Hepatocyte (in vitro differentiated cells): ENCODE results near the gene CCDC138. TPM values are rescaled to one million over a fixed set of nuclear protein-coding genes. Genes with fewer than 3 reads are reported as not detected.
"Not testable (repeated sequence)": the region's sequence is repeated elsewhere in the genome, so short reads cannot be mapped to it uniquely, and the experiment has no call there.

Experiments used
- DNase-seq: peaks from one replicate; pipeline ENCODE4 v3.0.0-alpha.2; 2016; ENCODE audit warnings: low spot score
- H2AFZ ChIP-seq: fragments of 200-600 bp; sonication (generic); 2 replicates; pipeline ENCODE4 v1.6.0; 2016; ENCODE audit warnings: antibody characterized with exemption, mild to moderate bottlenecking
- H3K27ac ChIP-seq: fragments of 200-600 bp; sonication (generic); 2 replicates; pipeline ENCODE4 v1.5.1; 2016; ENCODE audit warnings: mild to moderate bottlenecking
- H3K27me3 ChIP-seq: fragments of 200-600 bp; sonication (generic); 2 replicates; pipeline ENCODE4 v1.6.1; 2016
- H3K36me3 ChIP-seq: fragments of 200-600 bp; sonication (generic); replicated peaks from 2 replicates; pipeline ENCODE4 v1.5.1; 2016; ENCODE audit warnings: low read depth; ENCODE audit not compliant: insufficient read depth
- H3K4me1 ChIP-seq: fragments of 200-600 bp; sonication (generic); 2 replicates; pipeline ENCODE4 v1.5.1; 2016; ENCODE audit warnings: mild to moderate bottlenecking, moderate library complexity; ENCODE audit not compliant: insufficient read depth
- H3K4me2 ChIP-seq: fragments of 200-600 bp; sonication (generic); 2 replicates; pipeline ENCODE4 v1.6.0; 2016
- H3K4me3 ChIP-seq: fragments of 200-600 bp; sonication (generic); 2 replicates; pipeline ENCODE4 v1.5.1; 2016; ENCODE audit warnings: mild to moderate bottlenecking
- H3K79me2 ChIP-seq: fragments of 200-600 bp; sonication (generic); 2 replicates; pipeline ENCODE4 v1.6.0; 2017; ENCODE audit warnings: mild to moderate bottlenecking
- H3K9me2 ChIP-seq: fragments of 200-600 bp; sonication (generic); replicated peaks from 2 replicates; pipeline ENCODE4 v1.6.0; 2017; ENCODE audit warnings: mild to moderate bottlenecking; ENCODE audit not compliant: insufficient read depth
- H3K9me3 ChIP-seq: fragments of 200-600 bp; sonication (generic); 2 replicates; pipeline ENCODE4 v1.5.1; 2016; ENCODE audit warnings: low read depth, mild to moderate bottlenecking
- H4K20me1 ChIP-seq: fragments of 200-600 bp; sonication (generic); 2 replicates; pipeline ENCODE4 v1.6.0; 2016; ENCODE audit warnings: mild to moderate bottlenecking; ENCODE audit not compliant: insufficient read depth, poor library complexity, severe bottlenecking
- EZH2 ChIP-seq: fragments of 200-600 bp; sonication (generic); IDR thresholded peaks from 2 replicates; pipeline ENCODE4 v1.6.1; 2016; ENCODE audit warnings: antibody characterized with exemption, mild to moderate bottlenecking, borderline replicate concordance
- EZH2phosphoT487 ChIP-seq: fragments of 200-600 bp; sonication (generic); IDR thresholded peaks from one replicate; pipeline ENCODE4 v1.6.1; 2018; ENCODE audit warnings: antibody characterized with exemption, mild to moderate bottlenecking, low read depth, moderate library complexity; ENCODE audit not compliant: unreplicated experiment, severe bottlenecking
- WGBS: methylation state at CpG from one replicate; pipeline ENCODE4 v1.1.6; 2016; ENCODE audit warnings: low lambda C conversion rate; ENCODE audit errors: missing lambda C conversion rate; 5-methylcytosine and 5-hydroxymethylcytosine counted together
- polyA plus RNA-seq: library from polyadenylated mRNA; unstranded; fragments of >200 nt; fragmentation: Nextera tagmentation; extraction: Ambion mirVana; gene quantifications from 2 replicates; pipeline ENCODE4 v1.2.1, GENCODE V29; 2016
- total RNA-seq: library from RNA; depleted of rRNA; stranded (reverse); fragments of >200 nt; gene quantifications from 2 replicates; pipeline ENCODE4 v1.2.3, GENCODE V29; 2014
- TF ChIP-seq, protein P1 (sequence below): fragments of 200-600 bp; sonication (generic); IDR thresholded peaks from 2 replicates; pipeline ENCODE4 v1.5.1; 2016; ENCODE audit warnings: antibody characterized with exemption, mild to moderate bottlenecking; ENCODE audit not compliant: poor library complexity

CCDC138 gene, protein sequence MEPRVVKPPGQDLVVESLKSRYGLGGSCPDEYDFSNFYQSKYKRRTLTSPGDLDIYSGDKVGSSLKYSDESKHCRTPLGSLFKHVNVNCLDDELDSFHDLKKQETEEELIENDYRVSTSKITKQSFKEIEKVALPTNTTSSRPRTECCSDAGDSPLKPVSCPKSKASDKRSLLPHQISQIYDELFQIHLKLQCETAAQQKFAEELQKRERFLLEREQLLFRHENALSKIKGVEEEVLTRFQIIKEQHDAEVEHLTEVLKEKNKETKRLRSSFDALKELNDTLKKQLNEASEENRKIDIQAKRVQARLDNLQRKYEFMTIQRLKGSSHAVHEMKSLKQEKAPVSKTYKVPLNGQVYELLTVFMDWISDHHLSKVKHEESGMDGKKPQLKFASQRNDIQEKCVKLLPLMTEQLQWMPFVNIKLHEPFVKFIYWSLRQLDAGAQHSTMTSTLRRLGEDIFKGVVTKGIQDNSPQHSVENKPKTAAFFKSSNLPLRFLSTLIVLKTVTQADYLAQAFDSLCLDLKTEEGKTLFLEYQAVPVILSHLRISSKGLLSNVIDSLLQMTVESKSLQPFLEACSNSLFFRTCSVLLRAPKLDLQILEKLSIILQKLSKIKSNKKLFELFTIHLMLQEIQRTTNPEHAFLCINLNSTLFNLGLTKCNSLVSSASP
- total RNA-seq = 6.6 and 8.6 TPM in 2 replicates
- polyA plus RNA-seq = 2.3 and 2.7 TPM in 2 replicates

- Histone ChIP-seq H3K9me3 (no peaks in the 10 kb centered on the region), H3K27me3 (no peaks in the 10 kb centered on the region), H3K4me2 (peak within 1 kb of the TSS; percentile 89), H3K36me3 (no peaks in the 10 kb centered on the region), H3K9me2 (no peaks in the 10 kb centered on the region), H3K79me2 (peaks cover 11% of the 10 kb centered on the region), H3K27ac (peak within 1 kb of the TSS; percentile 91), H2AFZ (peak within 1 kb of the TSS; percentile 66), H4K20me1 (no peaks in the 10 kb centered on the region), H3K4me1 (peaks cover 7% of the 10 kb centered on the region), H3K4me3 (peak within 1 kb of the TSS; percentile 73)
- DNase-seq = peak; percentile 95
- TF ChIP-seq EZH2phosphoT487 (no peak), EZH2 (no peak)
- TF ChIP-seq, protein P1, sequence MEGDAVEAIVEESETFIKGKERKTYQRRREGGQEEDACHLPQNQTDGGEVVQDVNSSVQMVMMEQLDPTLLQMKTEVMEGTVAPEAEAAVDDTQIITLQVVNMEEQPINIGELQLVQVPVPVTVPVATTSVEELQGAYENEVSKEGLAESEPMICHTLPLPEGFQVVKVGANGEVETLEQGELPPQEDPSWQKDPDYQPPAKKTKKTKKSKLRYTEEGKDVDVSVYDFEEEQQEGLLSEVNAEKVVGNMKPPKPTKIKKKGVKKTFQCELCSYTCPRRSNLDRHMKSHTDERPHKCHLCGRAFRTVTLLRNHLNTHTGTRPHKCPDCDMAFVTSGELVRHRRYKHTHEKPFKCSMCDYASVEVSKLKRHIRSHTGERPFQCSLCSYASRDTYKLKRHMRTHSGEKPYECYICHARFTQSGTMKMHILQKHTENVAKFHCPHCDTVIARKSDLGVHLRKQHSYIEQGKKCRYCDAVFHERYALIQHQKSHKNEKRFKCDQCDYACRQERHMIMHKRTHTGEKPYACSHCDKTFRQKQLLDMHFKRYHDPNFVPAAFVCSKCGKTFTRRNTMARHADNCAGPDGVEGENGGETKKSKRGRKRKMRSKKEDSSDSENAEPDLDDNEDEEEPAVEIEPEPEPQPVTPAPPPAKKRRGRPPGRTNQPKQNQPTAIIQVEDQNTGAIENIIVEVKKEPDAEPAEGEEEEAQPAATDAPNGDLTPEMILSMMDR = no peak
- WGBS = 2% methylated on average over 49 of the region's 78 CpGs
Observed at GRCh38 chr2:108786354-108787215, at the start of gene CCDC138. Gene CCDC138 (plus strand): TSS chr2:108786771. CDS start chr2:108786823, 52 bp downstream.

- H3K4me3 ChIP-seq, H3K79me2 ChIP-seq, H3K27me3 ChIP-seq, H3K4me1 ChIP-seq, DNase-seq, H4K20me1 ChIP-seq, H3K9me3 ChIP-seq, H3K9me2 ChIP-seq, H3K36me3 ChIP-seq, H2AFZ ChIP-seq, H3K4me2 ChIP-seq, H3K27ac ChIP-seq: not testable (repeated sequence)
- 97% methylated on average over 9 of the region's 9 CpGs for WGBS
Observed at GRCh38 chr2:108757973-108758372, 28.6 kb upstream of the CCDC138 start.

DNA sequence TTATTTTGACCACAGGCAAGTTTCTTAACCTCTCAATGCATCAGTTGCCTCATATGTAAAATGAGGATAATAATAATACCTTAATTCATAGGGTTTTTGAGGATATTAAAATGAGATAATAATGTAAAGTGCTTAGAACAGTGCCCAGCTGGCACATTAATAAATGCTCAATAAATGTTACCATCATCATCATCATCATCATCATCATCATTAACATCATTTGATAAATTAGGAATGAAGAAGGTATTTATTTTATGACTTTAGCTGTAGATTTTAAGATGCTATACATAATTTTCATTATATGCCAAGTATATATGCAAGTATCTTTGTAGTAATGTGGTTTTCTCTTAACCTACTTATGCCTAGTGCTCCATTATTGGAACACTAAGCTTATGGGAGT lies 24.0 kb upstream of the CCDC138 start:
- not testable (repeated sequence) for H3K79me2 ChIP-seq, H2AFZ ChIP-seq, H3K27ac ChIP-seq, H3K4me2 ChIP-seq, H4K20me1 ChIP-seq, H3K4me1 ChIP-seq, H3K27me3 ChIP-seq, DNase-seq, H3K9me2 ChIP-seq, H3K36me3 ChIP-seq, H3K9me3 ChIP-seq, H3K4me3 ChIP-seq

GRCh38 chr2:108766671-108767070 lies 19.9 kb upstream of the CCDC138 start:
- 98% methylated on average over 5 of the region's 5 CpGs for WGBS
- not testable (repeated sequence) for H3K36me3 ChIP-seq

GRCh38 chr2:108767859-108768258 lies 18.7 kb upstream of the CCDC138 start:
- 97% methylated on average over 1 of the region's 2 CpGs for WGBS
- H3K4me2 ChIP-seq, H4K20me1 ChIP-seq, H3K36me3 ChIP-seq, H3K27me3 ChIP-seq, DNase-seq, H3K9me3 ChIP-seq, H3K9me2 ChIP-seq, H3K79me2 ChIP-seq, H3K27ac ChIP-seq, H2AFZ ChIP-seq, H3K4me3 ChIP-seq, H3K4me1 ChIP-seq: not testable (repeated sequence)

More at GRCh38 chr2:108766671-108767070, 19.9 kb upstream of the CCDC138 start:
- not testable (repeated sequence) for H3K9me3 ChIP-seq, DNase-seq, H4K20me1 ChIP-seq, H3K27me3 ChIP-seq, H3K4me1 ChIP-seq, H3K27ac ChIP-seq, H3K79me2 ChIP-seq, H2AFZ ChIP-seq, H3K4me3 ChIP-seq, H3K4me2 ChIP-seq, H3K9me2 ChIP-seq
